Progenitor cell of endocrine pancreas (in vitro differentiated cells): Measurements from ENCODE around the gene CEP85. TPM values are rescaled to one million over a fixed set of nuclear protein-coding genes. Genes with fewer than 3 reads are reported as not detected.

ENCODE experiments used
- DNase-seq: peaks from one replicate; pipeline ENCODE4 v3.0.0; 2021; ENCODE audit warnings: low spot score; ENCODE audit not compliant: unreplicated experiment
- H3K27ac Mint-ChIP-seq: 2 replicates; pipeline ENCODE4 v1.8.0; 2021; ENCODE audit warnings: mild to moderate bottlenecking, moderate library complexity, mixed read lengths
- H3K27me3 Mint-ChIP-seq: 2 replicates; pipeline ENCODE4 v1.8.0; 2021; ENCODE audit warnings: mixed read lengths
- H3K36me3 Mint-ChIP-seq: 2 replicates; pipeline ENCODE4 v1.8.0; 2022; ENCODE audit warnings: mixed read lengths; ENCODE audit not compliant: insufficient read depth
- H3K4me1 Mint-ChIP-seq: 2 replicates; pipeline ENCODE4 v1.8.0; 2021; ENCODE audit warnings: low read depth, mixed read lengths
- H3K4me3 Mint-ChIP-seq: 2 replicates; pipeline ENCODE4 v1.8.0; 2021; ENCODE audit warnings: low read depth, mild to moderate bottlenecking, moderate library complexity, mixed read lengths
- H3K9me3 Mint-ChIP-seq: 2 replicates; pipeline ENCODE4 v1.8.0; 2021; ENCODE audit warnings: low read depth, mixed read lengths
- CTCF ChIP-seq: fragments of 200-600 bp; sonication (generic); IDR thresholded peaks from one replicate; pipeline ENCODE4 v1.5.0; 2021; ENCODE audit warnings: antibody characterized with exemption, mild to moderate bottlenecking; ENCODE audit not compliant: unreplicated experiment
- total RNA-seq: library from RNA; stranded (reverse); gene quantifications from 2 replicates; pipeline ENCODE4 v1.2.1, GENCODE V29; 2021

CEP85 gene
- total RNA-seq, 1 donor from 2014 or later, result 21.3 TPM

GRCh38 chr1:26197813-26198212, 36.2 kb upstream of the CEP85 start:
- Mint-ChIP-seq H3K27me3 (peaks cover 39% of the 10 kb centered on the region), H3K4me3 (no peak overlapping the region), H3K27ac (no peak overlapping the region), H3K36me3 (no peaks in the 10 kb centered on the region), H3K4me1 (peaks cover 1% of the 10 kb centered on the region), H3K9me3 (no peaks in the 10 kb centered on the region)
- DNase-seq, result no peak
- no peak for TF ChIP-seq CTCF

- TF ChIP-seq CTCF, result no peak
- Mint-ChIP-seq H3K4me3 (no peak overlapping the region), H3K27ac (no peak overlapping the region), H3K4me1 (peaks cover 1% of the 10 kb centered on the region), H3K36me3 (no peaks in the 10 kb centered on the region), H3K27me3 (peaks cover 48% of the 10 kb centered on the region), H3K9me3 (no peaks in the 10 kb centered on the region)
- DNase-seq, result no peak
Observed at GRCh38 chr1:26200413-26200812, 33.6 kb upstream of the CEP85 start.

GRCh38 chr1:26203642-26204318, 30.2 kb upstream of the CEP85 start:
- Mint-ChIP-seq H3K4me1 (peaks cover 1% of the 10 kb centered on the region), H3K27ac (no peak overlapping the region), H3K27me3 (peaks cover 45% of the 10 kb centered on the region), H3K4me3 (no peak overlapping the region), H3K36me3 (no peaks in the 10 kb centered on the region), H3K9me3 (no peaks in the 10 kb centered on the region)
- no peak for TF ChIP-seq CTCF
- no peak for DNase-seq

GRCh38 chr1:26210147-26210870, 23.7 kb upstream of the CEP85 start:
- Mint-ChIP-seq H3K9me3 (no peaks in the 10 kb centered on the region), H3K4me3 (no peak overlapping the region), H3K27me3 (peaks cover 17% of the 10 kb centered on the region), H3K36me3 (no peaks in the 10 kb centered on the region), H3K4me1 (no peaks in the 10 kb centered on the region), H3K27ac (no peak overlapping the region)
- no peak for DNase-seq
- TF ChIP-seq CTCF, result no peak

GRCh38 chr1:26212726-26213125, 21.3 kb upstream of the CEP85 start:
- Mint-ChIP-seq H3K9me3 (no peaks in the 10 kb centered on the region), H3K27ac (no peak overlapping the region), H3K36me3 (no peaks in the 10 kb centered on the region), H3K4me1 (no peaks in the 10 kb centered on the region), H3K4me3 (no peak overlapping the region), H3K27me3 (peaks cover 17% of the 10 kb centered on the region)
- TF ChIP-seq CTCF, result no peak
- no peak for DNase-seq
